Esophagus muscularis mucosa (tissue), 4 donors: ENCODE data around the gene EIF4E2. TPM values are rescaled to one million over a fixed set of nuclear protein-coding genes. Genes with fewer than 3 reads are reported as not detected.

ENCODE experiments used
- DNase-seq: peaks from one replicate; pipeline ENCODE4 v3.0.0-alpha.2; 2017; ENCODE audit errors: extremely low spot score
- H3K27ac ChIP-seq, 4 donors: fragments of 200-600 bp; sonication (generic); replicated peaks in 1 of 4; 1 replicate in 3 of 4; 2 replicates in 1 of 4; pipeline ENCODE4 v1.5.1; 2016 to 2019; ENCODE audit warnings: mild to moderate bottlenecking in 1 of 4
- H3K27me3 ChIP-seq, 4 donors: fragments of 200-600 bp; sonication (generic); one replicate each; pipeline versions ENCODE4 v1.5.1 to v1.6.0; 2016 to 2019
- H3K36me3 ChIP-seq, 4 donors: fragments of 200-600 bp; sonication (generic); one replicate each; pipeline ENCODE4 v1.5.1; 2016 to 2019
- H3K4me1 ChIP-seq, 4 donors: fragments of 200-600 bp; sonication (generic); one replicate each; pipeline ENCODE4 v1.5.1; 2016 to 2019
- H3K4me3 ChIP-seq, 4 donors: fragments of 200-600 bp; sonication (generic); 1 replicate in 2 of 4; 2 replicates in 2 of 4; pipeline ENCODE4 v1.5.1; 2016 to 2019; ENCODE audit warnings: mild to moderate bottlenecking in 4 of 4, moderate library complexity in 1 of 4
- H3K9me3 ChIP-seq, 4 donors: fragments of 200-600 bp; sonication (generic); 1 replicate in 3 of 4; 2 replicates in 1 of 4; pipeline ENCODE4 v1.5.1; 2016 to 2019
- CTCF ChIP-seq, 3 experiments: fragments of 200-600 bp in 2 of 3; fragments of 450-650 bp in 1 of 3; sonication (generic) in 2 of 3; IDR thresholded peaks; one replicate each; pipeline ENCODE4 v1.5.1; 2017 to 2019; ENCODE audit warnings: antibody characterized with exemption in 3 of 3, mild to moderate bottlenecking in 2 of 3, moderate library complexity in 1 of 3
- EP300 ChIP-seq: sonication (generic); formaldehyde crosslinking; IDR thresholded peaks from one replicate; pipeline ENCODE4 v1.6.1; 2017; ENCODE audit warnings: antibody characterized with exemption
- POLR2A ChIP-seq: fragments of 450-650 bp; IDR thresholded peaks from one replicate; pipeline ENCODE4 v1.6.1; 2017; ENCODE audit warnings: antibody characterized with exemption, moderate library complexity, mild to moderate bottlenecking, low read depth
- POLR2AphosphoS5 ChIP-seq, 2 donors: sonication (generic); formaldehyde crosslinking; IDR thresholded peaks; one replicate each; pipeline ENCODE4 v1.6.1; 2017; ENCODE audit warnings: antibody characterized with exemption in 2 of 2
- WGBS: methylation state at CpG from one replicate; pipeline ENCODE4 v1.1.5; 2018; 5-methylcytosine and 5-hydroxymethylcytosine counted together
- intact Hi-C: fragments of 100-400 bp; cut with DNase I; formaldehyde crosslinking; loops from one replicate; pipeline ENCODE4 v1.15.1; 2023
- total RNA-seq, 4 donors: library from RNA; depleted of rRNA; stranded (reverse); fragments of >200 nt; gene quantifications; one replicate each; pipeline versions ENCODE4 v1.1.0 to v1.2.1, GENCODE V29; 2016

EIF4E2 gene
- total RNA-seq, 4 donors from 2014 or later, result 37.0 to 55.8 (median 44.2) TPM

DNA sequence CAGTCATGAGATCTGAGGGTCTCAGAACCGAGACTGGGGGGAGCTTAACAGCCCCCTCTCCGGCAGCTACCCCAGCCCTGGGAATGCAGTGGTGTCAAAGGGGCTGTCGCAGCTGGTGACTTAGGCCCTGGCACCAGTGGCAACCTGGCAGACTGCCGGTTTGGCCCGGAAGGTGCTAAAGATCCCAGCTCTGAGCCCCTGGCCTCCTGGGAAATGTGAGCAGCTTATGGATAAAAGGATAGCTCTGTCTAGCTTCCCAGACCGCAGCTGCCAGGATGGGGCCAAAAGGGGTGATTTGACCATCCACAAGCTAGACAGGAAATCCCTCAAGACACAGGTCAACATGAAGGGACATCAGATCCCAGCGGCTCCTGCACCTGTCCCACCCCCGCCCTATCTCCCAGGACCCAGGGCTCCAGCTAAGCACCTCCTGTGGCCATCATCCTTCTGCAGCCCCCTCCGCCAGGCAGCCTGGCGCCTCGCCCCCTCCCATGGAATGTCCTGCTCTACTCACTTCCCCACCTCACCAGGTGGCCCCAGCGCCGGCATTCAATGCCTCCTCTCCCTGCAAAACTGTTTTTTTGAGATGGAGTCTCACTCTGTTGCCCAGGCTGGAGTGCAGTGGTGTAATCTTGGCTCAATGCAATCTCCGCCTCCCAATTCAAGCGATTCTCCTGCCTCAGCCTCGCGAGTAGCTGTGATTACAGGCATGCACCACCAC lies 49.7 kb downstream of the EIF4E2 start:
- Histone ChIP-seq H3K4me1 (no peaks in the 10 kb centered on the region), H3K27ac (no peak overlapping the region), H3K9me3 (no peaks in the 10 kb centered on the region), H3K4me3 (no peak overlapping the region), H3K36me3 (no peaks in the 10 kb centered on the region), H3K27me3 (no peaks in the 10 kb centered on the region)
- no peak for TF ChIP-seq CTCF (IDR thresholded peaks at IDR 0.05)
- TF ChIP-seq EP300, result no peak
- TF ChIP-seq POLR2A, result no peak
- TF ChIP-seq POLR2AphosphoS5 (IDR thresholded peaks at IDR 0.05), result no peak
- DNase-seq, result no peak
- intact Hi-C loops, result loop anchor here (10.0 kb wide), 2 partner anchors 95 to 455 kb away; partner anchors contain the start of gene GIGYF2
- WGBS, result 92% methylated on average over 11 of the region's 17 CpGs

- Histone ChIP-seq H3K36me3 (no peaks in the 10 kb centered on the region), H3K27ac (no peak overlapping the region), H3K9me3 (no peaks in the 10 kb centered on the region), H3K4me1 (peaks cover 4 to 11% (median 9%) of the 10 kb centered on the region in 4 donors), H3K27me3 (no peaks in the 10 kb centered on the region), H3K4me3 (no peak overlapping the region)
- intact Hi-C loops, result loop anchor here (10.0 kb wide), 2 partner anchors 92 to 452 kb away; partner anchors contain the start of gene GIGYF2
- no peak for DNase-seq
- 85% methylated on average over 3 of the region's 3 CpGs for WGBS
- TF ChIP-seq CTCF (IDR thresholded peaks at IDR 0.05), result no peak
- no peak for TF ChIP-seq POLR2A
- TF ChIP-seq POLR2AphosphoS5 (IDR thresholded peaks at IDR 0.05), result no peak
- no peak for TF ChIP-seq EP300
Measured at GRCh38 chr2:232603283-232603682, 52.8 kb downstream of the EIF4E2 start.

DNA sequence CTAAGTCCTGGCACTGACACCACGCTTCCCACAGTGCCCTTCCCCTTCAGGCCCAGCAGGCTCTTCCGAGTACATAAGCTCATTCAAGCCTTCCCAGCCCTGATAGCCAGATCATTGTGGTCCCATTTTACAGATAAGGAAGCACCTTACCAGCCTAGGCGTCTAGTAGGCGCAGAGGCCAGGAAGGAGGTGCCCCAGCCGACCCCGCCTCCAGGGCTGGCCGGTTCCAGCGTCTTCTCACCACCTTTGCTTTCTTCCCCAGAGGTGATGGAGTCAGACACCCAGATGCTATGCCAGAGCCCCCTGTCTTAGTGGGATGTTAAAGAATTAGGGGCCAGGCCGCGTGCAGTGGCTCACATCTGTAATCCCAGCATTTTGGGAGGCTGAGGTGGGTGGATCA lies 54.0 kb downstream of the EIF4E2 start:
- no peak for DNase-seq
- H3K27ac ChIP-seq, result no peak overlapping the region
- H3K4me3 ChIP-seq, result no peak overlapping the region
- no peak for TF ChIP-seq CTCF (IDR thresholded peaks at IDR 0.05)
- no peak for TF ChIP-seq EP300
- TF ChIP-seq POLR2AphosphoS5 (IDR thresholded peaks at IDR 0.05), result no peak
- no peak for TF ChIP-seq POLR2A
- no peaks in the 10 kb centered on the region for H3K27me3 ChIP-seq
- H3K36me3 ChIP-seq, result no peaks in the 10 kb centered on the region
- WGBS, result 92% methylated on average over 10 of the region's 10 CpGs
- peaks cover 4 to 11% (median 9%) of the 10 kb centered on the region in 4 donors for H3K4me1 ChIP-seq
- intact Hi-C loops, result loop anchor here (10.0 kb wide), 2 partner anchors 90 to 450 kb away; partner anchors contain the start of gene GIGYF2
- H3K9me3 ChIP-seq, result no peaks in the 10 kb centered on the region

GRCh38 chr2:232607011-232607410 lies 56.5 kb downstream of the EIF4E2 start:
- no peak overlapping the region for H3K27ac ChIP-seq
- no peaks in the 10 kb centered on the region for H3K9me3 ChIP-seq
- H3K4me3 ChIP-seq, result no peak overlapping the region
- H3K36me3 ChIP-seq, result no peaks in the 10 kb centered on the region
- TF ChIP-seq POLR2AphosphoS5 (IDR thresholded peaks at IDR 0.05) (no peak), POLR2A (no peak), CTCF (IDR thresholded peaks at IDR 0.05) (no peak), EP300 (no peak)
- DNase-seq, result no peak
- intact Hi-C loops, result loop anchor here (5.0 to 10.0 kb wide), 3 partner anchors 88 to 645 kb away; partner anchors contain the start of genes ATG16L1 and GIGYF2
- H3K4me1 ChIP-seq, result peaks cover 4 to 11% (median 9%) of the 10 kb centered on the region in 4 donors
- no peaks in the 10 kb centered on the region for H3K27me3 ChIP-seq
- WGBS, result 90% methylated on average over 17 of the region's 17 CpGs
